ENCODE data around the gene LDB2.

LDB2 gene

DNA sequence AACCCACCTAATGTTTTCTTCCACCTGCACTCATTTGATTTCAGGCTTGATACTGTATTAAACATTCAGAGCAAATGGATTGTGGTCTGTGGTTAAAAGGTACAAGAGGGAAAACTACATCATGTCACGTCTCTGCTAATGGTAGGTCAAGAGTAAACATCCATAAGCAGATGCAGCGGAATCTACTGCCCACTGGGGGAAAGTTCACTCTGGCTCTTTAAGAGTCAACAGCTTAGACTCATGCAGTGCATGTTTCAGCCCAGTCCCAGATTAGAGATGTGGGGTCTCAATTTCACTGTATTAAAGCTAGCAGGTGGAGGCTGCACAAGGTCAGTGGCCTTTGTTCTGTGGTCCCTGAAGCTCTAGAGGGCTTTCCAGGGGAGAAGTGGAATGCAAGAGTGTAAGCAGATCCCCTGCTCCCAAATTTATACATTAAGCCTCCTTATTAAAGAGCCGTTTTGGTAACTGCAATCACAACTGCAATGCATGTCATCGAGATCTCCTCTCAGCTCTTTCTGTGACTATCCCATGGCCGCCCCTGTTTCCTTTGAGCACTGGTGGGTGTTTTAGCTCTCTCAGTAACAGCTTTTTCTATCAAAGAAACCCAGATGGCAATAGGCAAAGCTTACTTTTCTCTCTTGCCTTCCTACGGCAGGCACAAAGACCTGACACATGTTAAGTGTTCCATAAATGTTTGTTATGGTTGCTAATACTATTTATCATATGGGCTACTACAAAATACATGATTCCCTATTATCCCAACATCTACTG is 53.4 kb downstream of the LDB2 start:
- DNase-seq (ENCODE audit: low read depth in 1 of 2, low spot score in 1 of 2): no peak

DNA sequence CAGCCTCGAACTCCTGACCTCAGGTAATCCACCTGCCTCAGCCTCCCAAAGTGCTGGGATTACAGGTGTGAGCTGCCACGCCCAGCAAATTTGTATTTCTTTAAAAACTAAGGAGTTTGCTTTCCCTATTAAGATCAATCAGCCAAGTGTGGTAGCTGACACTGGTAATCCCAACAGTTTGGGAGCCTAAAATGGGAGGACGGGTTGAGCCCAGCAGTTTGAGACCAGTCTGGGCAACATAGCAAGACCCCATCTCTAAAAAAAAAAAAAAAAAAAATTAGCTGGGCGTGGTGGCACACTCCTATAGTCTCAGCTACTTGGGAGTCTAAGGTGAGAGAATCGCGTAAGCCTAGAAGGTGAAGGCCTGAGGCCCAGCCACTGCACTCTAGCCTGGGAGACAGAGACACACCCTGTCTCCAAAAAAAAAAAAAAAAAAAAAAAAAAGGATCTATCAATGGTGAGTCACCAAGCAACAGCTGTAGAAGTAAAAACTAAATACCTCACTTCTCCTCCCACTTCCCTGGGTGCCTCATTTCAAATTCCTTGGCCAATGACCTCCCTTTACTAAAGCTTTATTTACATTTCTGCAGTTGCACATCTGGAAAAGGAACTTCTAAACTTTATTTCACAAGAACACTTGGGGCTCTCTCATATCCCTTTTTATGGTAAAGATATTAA is 54.5 kb downstream of the LDB2 start:
- no peak for DNase-seq (ENCODE audit: low read depth in 1 of 2, low spot score in 1 of 2)

GRCh38 chr4:16838226-16838875 is 60.1 kb downstream of the LDB2 start:
- DNase-seq (ENCODE audit: low read depth in 1 of 2, low spot score in 1 of 2): no peak

DNA sequence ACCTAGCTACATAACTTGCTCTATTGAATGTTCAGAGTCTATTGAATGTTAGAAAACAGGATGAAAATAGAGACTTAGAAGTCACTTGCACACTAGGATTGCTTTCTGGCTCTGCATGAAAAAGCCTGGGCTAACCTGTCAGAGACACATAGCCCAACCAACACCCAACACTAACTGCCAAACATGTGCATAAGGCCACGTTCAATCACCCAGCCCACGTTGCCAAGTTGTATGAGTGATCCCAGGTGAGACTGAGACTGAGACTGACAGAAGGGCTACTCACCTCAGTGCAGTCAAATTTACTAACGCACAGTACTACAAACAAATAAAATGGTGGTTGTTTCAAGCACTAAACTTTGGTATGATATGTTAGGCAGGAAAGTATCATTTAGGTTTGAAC is 61.0 kb downstream of the LDB2 start:
- DNase-seq (ENCODE audit: low read depth in 1 of 2, low spot score in 1 of 2): no peak

- no peak for DNase-seq (ENCODE audit: low read depth in 1 of 2, low spot score in 1 of 2)
These were observed 62.1 kb downstream of the LDB2 start for GRCh38 chr4:16836324-16836723.

DNA sequence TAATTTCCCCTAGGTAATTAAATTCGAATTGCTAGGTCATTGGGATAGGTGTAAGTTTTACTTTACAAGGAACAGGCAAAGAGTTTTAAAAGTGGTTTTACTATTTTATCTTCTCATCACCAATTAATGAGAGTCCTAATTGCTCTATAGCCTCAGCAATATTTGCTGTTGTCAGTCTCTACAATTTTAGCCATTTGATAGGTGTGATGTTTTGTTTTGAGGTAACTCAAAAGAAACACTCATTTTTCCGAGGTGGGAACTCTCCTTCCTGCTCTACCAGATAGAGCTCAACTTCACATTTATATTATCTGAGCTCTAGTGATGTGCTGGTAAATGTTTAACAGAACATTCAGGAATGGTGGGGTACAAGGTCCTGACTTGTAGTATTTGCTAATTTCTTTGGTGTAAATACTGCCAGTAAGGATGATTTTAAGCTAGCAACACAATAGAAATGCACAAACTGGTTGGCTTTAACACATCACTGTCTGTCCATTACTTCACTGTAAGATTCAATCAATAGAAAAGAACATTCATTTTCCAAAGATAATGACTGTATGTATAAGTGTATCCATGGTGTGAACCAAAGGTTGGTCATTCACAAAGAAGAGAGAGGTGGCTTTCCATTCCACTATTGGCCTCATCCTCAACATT is 62.7 kb downstream of the LDB2 start:
- no peak for DNase-seq (ENCODE audit: low read depth in 1 of 2, low spot score in 1 of 2)

GRCh38 chr4:16834814-16835213 is 63.6 kb downstream of the LDB2 start:
- no peak for DNase-seq (ENCODE audit: low read depth in 1 of 2, low spot score in 1 of 2)

DNA sequence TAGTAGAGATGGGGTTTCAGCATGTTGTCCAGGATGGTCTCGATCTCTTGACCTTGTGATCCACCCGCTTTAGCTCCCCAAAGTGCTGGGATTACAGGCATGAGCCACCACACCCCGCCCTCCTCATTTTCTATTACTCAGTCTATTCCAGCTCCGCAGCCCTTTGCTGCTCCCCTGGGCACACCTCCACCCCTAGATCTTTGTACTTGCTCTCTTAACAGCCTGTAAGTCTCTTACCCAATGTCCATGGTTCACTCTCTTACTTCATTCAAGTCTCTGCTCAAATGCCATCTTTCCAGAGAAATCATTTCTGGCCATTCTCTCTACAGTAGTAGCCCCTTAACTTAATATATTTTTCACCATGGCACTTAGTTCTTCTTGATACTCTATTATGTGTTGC is 64.7 kb downstream of the LDB2 start:
- no peak for DNase-seq (ENCODE audit: low read depth in 1 of 2, low spot score in 1 of 2)

DNA sequence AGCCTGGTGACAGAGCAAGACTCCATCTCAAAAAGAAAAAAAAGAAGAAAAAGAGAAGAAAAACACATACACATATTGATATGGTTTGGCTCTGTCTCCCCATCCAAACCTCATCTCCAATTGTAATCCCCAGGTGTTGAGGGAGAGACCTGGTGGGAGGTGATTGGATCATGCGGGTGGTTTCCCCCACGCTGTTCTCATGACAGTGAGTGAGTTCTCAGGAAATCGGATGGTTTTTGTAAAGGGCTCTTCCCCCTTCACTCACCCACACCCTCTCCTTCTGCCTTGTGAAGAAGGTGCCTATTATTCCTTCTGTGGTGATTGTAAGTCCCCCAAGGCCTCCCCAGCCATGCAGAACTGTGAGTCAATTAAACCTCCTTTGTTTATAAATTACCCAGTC is 68.4 kb downstream of the LDB2 start:
- DNase-seq (ENCODE audit: low read depth in 1 of 2, low spot score in 1 of 2): no peak

- no peak for DNase-seq (ENCODE audit: low read depth in 1 of 2, low spot score in 1 of 2)
These were observed 70.4 kb downstream of the LDB2 start for GRCh38 chr4:16827794-16828724.

- no peak for DNase-seq (ENCODE audit: low read depth in 1 of 2, low spot score in 1 of 2)
These were observed 71.4 kb downstream of the LDB2 start for GRCh38 chr4:16827045-16827444.

DNA sequence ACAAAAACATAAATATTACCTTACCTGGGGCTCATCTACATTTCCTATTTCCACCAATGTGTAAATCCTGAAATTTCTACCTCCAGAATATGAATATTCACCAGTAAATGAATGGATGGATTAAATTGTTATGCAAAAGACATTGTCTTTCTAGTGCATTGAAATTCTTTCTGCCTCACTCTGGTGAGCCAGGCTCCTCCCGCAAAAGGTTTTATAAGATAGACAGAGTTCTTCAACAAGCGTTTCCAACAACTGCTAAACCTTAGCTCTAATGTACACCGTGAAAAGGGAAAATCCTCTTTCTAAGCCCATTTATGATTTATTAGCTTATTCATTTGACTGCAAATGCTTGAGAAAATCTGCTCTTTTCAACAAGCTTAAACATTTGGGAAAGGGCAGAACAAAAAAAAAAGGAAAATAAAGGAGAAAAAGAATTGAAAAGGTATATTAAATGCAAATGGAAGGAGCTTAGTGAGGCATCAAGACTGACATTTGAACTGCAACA is 72.0 kb downstream of the LDB2 start:
- DNase-seq (ENCODE audit: low read depth in 1 of 2, low spot score in 1 of 2): no peak

DNA sequence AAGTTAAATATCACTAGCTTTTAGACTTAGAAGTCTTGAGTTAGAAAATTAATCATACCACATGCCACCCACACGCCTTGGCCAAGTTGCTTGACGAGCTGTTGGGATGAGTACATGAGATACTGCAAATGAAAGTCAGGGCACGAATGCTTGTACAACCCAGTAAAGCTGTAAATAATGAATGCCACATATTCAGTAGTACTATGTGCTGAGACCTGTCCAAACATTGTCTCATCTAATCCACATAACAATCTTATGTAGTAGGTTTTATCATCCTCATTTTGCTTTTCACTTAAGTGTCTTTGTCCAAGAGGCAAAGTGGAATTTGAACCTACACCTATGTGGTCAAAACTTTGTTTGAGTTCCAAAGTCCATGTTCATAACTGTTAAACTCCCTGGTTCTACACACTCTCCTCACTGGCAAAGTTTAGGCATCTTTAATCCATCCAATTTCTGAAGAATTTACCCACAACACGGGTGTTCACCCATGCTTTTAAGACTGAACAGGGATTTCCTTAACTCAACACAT is 74.1 kb downstream of the LDB2 start:
- DNase-seq (ENCODE audit: low read depth in 1 of 2, low spot score in 1 of 2): no peak

GRCh38 chr4:16820329-16820728 is 78.1 kb downstream of the LDB2 start:
- DNase-seq (ENCODE audit: low read depth in 1 of 2, low spot score in 1 of 2): no peak

- DNase-seq (ENCODE audit: low read depth in 1 of 2, low spot score in 1 of 2): no peak
These were observed 78.8 kb downstream of the LDB2 start for GRCh38 chr4:16819652-16820051.

GRCh38 chr4:16818005-16818404 is 80.4 kb downstream of the LDB2 start:
- DNase-seq (ENCODE audit: low read depth in 1 of 2, low spot score in 1 of 2): no peak

DNA sequence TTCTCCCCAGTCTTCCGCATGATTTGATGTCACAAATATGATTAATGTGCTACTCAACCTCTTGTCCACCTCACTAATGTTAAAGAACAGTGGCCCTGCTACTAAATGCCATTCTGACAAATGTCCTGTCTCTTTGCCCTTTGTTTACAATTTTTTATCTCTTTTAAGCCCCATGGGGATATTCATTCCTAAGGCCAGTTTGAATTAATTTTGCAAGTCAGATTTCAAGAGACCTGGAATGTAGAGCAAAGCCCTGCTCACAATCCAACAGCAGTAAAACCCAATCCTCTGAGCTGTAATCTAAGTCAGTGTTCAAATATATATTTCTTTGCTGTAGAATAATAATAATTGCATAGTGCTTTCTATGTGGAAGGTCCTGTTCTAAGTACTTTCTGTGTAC is 81.2 kb downstream of the LDB2 start:
- DNase-seq (ENCODE audit: low read depth in 1 of 2, low spot score in 1 of 2): no peak

DNA sequence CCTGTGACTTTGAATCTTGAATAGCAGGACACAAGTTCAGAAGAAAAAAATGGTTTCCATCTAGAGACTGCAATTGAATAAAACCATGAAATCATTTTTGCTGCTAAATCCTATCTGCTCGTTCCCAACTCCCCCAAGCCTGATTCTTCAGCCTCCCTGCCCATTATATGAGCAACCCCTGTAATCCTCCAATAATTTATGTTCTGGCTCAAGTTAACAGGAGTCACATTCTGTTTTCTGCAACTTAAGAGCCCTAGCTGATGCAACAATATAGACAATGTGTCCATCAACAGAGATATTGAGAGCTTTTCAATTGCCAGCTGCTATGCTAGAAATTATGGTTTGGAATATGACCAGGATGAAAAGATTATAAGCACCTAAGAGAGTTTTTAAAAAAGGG is 84.1 kb downstream of the LDB2 start:
- DNase-seq (ENCODE audit: low read depth in 1 of 2, low spot score in 1 of 2): no peak

DNA sequence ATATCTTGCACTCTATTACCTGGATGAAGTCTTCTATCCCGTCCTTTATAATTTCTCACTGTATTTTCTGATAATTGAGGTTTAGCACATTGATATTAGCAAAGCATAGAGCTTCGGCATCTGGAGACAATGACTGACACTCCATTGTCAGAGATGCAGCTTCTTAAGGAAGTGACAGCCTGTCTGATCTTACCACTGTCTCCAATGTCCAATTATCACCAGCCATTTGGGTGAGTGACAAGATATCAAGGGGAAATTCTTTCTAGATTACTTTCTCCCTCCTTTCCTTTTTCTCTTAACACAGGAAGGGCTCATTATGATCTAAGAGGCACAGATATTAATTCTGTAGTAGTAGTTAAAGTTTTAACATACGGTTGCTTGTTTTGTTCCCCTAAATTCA is 86.4 kb downstream of the LDB2 start:
- no peak for DNase-seq (ENCODE audit: low read depth in 1 of 2, low spot score in 1 of 2)

DNA sequence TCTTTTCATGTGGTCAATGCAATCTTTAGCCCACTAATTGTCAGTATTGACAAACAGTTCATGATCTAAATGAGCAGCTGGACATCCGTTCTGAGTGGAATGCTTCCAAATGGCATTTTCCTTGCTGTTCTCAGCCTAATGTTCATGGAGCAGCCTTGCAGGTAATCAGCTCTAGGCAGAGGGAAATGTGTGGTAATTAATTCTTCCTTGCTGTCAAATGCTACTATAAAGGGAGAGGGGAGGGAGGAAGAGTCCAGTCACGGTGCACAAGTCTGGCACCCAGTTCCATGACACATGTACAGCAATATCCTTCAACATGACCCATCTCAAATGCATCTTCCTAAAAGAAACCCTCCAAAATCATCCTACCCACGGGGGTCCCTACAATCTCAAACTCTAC is 88.5 kb downstream of the LDB2 start:
- DNase-seq (ENCODE audit: low read depth in 1 of 2, low spot score in 1 of 2): no peak
